ENCODE data around the gene STX8.

The STX8 gene

DNA sequence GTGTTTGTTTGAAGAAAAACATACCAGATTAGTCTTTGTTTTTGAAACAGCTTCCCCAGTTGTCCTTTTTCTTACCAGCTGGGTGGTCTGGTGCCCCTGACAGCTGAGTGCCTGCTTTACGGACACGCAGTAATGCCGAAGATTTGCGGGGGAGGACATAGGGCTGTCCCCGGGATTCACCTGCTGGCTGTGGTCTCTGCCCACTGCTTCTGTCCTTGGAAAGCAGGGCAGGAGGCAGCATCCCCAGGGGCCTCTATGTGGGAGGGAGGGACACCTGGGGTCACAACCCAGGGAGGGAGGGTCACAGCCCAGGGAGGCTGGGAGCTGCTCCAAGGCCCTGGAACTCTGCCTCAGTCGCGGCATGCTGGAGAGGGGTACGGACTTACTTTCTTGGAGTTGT, 332.6 kb downstream of the STX8 start:
- TF ChIP-seq CTCF (IDR thresholded peaks at IDR 0.05): no peak

- TF ChIP-seq CTCF (IDR thresholded peaks at IDR 0.05): no peak
Observed at GRCh38 chr17:9242497-9242881, 333.1 kb downstream of the STX8 start.

- TF ChIP-seq CTCF (IDR thresholded peaks at IDR 0.05): no peak
Observed at GRCh38 chr17:9241774-9242496, 333.7 kb downstream of the STX8 start.

DNA sequence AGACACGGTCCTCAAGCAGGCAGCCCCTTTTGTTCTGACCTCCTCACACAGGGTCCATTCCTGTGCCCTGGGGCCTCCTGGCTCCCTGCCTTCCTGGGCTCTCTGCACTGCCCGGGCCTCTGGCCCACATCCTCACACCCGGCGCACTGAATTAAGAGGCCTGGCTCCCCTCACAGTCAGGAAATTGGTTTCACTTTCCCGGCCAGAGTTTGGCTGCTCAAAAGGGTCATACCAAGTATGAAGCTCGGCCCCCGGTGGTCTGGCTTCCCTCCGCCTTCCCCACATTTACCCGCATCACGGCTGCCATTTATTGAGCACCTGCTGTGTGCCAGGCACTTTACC, 334.3 kb downstream of the STX8 start:
- no peak for TF ChIP-seq CTCF (IDR thresholded peaks at IDR 0.05)

DNA sequence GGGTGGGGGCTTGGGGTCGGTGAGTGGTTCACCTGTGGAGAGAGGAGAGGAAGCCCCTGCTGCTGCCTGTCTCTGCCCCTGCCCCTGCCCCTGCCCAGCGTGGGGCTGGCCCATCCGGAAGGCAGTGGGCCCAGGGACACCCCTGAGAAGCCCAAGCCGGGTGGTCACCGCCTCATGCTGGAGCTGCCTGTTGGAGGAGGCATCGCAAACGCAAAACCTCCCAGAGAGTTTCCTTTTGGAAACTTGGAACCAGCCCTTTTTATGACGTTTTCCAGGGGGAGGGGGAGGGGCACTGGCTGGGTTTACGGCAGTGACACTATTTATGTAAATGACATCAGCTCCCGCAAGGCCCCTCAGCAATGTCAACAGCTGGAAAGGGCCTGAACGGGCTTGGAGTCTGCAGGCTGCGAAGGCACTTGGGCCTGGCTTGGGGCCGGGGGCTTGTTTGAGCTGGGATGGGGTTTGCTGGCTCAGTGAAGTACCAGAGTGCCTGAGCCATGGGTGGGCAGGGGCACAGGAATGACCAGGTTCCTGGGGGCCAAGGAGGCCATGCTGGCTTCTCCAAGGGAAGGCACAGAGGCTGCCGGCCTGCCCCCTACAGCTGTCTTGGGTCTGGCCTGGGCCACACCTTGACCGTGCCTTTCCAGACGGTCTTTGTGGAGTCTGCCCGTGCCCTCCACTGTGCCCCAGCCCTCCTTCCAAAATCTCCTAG, 334.8 kb downstream of the STX8 start:
- TF ChIP-seq CTCF (IDR thresholded peaks at IDR 0.05): no peak

DNA sequence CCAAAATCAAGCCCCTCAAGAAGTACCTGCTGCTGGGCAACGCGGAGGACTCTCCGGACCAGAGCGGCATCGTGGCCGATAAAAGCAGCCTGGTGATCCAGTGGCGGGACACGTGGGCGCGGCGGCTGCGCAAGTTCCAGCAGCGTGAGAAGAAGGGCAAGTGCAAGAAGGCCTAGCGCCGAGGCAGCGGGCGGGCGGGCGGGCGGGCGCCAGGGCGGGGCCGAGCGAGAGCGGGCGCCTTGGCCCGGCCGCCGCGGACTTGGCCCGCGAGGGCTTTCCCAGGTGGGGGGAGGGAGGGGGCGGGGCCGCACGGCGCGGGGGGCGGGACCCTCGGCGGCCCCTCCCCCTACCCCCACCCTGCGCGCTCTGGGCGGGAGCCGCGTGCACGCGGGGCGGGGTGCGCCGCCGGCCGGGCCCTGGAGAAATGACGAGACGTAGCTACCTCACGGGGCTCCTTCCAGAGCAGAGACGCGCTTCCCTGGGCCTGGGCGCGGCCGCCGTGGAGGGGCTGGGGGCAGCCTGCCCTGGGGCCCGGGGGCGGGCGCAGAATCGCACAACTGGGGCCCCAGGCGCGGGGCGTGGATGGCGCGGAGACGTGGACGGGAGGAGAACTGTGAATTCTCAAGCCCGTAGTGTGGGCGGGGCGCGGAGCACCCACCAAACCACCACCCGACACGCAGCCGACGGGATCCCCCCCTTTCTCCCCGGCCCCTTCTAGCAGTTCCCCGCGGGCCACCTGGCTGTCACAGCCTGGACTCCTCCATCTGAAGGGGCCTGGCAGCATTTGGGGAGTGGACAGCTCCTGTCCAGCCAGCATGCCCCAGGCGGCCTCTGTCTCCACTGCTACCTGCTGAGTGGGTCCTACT, 335.6 kb downstream of the STX8 start:
- TF ChIP-seq CTCF (IDR thresholded peaks at IDR 0.05): no peak

GRCh38 chr17:9239246-9239792, 336.3 kb downstream of the STX8 start:
- no peak for TF ChIP-seq CTCF (IDR thresholded peaks at IDR 0.05)
